ENCODE measurements around the gene DNAJB13. TPM values are rescaled to one million over a fixed set of nuclear protein-coding genes. Genes with fewer than 3 reads are reported as not detected.
"Not testable (repeated sequence)": the region's sequence is repeated elsewhere in the genome, so short reads cannot be mapped to it uniquely, and the experiment has no call there.

The DNAJB13 gene
- polyA plus RNA-seq, 1 donor: 3.7 TPM

GRCh38 chr11:73976451-73977151 lies 25.8 kb downstream of the DNAJB13 start:
- DNase-seq: no peak

DNA sequence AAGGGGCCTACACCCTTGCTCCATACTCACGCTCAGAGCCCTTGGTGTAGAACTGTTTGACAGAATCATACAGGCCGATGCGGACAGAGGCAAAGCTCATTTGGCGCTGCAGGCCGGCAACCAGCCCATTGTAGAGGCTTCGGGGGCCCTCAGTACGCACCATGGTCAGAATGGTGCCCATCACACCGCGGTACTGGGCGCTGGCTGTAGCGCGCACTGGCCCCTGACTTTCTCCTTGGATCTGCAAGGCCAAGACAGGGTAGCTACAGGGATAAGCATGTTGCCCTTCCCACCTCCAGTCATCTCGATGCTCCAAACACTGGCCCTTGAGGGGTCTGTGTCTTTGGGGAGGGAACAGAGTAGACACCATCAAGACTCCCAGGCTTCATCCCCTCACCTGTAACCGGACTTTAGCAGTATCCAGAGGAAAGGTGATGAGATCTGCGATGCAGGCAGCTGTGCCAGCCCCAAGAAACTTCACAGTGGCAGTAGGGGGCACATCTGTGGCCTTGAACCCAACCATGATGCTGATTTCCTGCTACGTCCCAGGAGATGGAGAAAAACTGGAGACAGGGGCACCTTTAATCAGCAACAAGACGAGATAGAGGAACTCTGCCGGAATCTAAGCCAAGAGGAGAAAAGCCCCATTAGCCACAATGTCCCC lies 27.2 kb downstream of the DNAJB13 start:
- no peak for DNase-seq

GRCh38 chr11:73978576-73979086 lies 27.8 kb downstream of the DNAJB13 start:
- DNase-seq: no peak

GRCh38 chr11:73980001-73980961 lies 29.5 kb downstream of the DNAJB13 start:
- DNase-seq: peak; percentile 54

DNA sequence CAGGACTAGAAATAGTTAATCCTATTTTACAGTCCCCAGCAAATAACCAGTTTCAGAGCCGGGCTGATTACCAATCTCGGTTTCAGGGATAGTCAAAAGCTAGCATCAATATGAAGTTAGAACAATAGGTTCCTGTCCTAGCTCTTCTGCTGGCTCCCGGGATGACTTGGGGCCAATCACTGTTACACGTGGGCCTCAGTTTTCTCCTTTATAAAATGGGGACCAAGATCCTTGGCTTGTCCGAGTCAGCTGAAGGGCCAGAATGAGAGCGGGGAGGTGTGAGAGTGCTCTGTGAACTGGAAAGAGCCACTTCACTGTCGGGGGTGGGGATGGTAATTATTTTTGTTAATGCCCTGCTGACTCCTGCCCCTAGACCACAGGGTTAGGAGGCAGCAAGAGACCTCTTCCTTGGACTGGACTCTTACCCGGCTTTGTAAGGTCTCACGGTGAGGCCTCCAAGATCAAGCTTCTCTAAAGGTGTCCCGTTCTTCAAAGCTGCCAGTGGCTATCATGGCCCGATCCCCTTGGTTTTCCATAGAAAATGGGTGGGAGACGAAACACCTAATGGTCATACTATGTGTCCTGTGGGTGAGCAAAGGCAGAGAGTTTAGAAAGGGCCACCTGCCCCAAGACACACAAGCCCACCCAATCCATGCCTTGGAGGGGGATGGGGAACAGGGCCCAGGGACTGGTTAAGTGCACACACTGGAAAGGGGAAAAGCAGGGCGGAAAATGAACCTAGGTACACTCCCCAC lies 30.4 kb downstream of the DNAJB13 start:
- DNase-seq: no peak

DNA sequence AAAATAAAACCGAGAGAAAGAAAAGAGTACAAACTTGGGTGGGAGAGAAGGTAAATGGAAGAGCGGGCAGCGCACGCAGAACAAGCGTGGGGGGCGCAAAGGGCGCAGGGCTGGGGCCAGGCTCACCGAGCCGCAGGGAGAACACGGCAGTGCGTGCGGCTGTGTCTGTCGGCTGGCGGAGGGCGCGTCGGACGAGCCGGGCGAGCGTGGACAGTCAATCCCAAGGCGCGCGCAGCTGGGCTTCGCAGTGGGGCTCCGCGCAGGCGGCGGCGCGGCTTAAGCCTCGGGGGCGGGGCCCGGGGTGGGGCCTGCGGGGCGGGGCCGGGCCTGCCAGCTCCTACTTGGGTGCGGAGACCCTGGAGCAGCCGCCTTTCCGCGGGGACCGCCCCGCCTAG lies 31.8 kb downstream of the DNAJB13 start, which contains the start of gene UCP2:
Gene UCP2, minus strand, starts transcription at position 249 of the 395 bp plus-strand sequence. CDS start 4,465 bp downstream, outside the sequence.
- DNase-seq: peak; percentile 72

- DNase-seq: peak; percentile 85
These were observed 32.3 kb downstream of the DNAJB13 start for GRCh38 chr11:73982990-73983740.

- no peak for DNase-seq
These were observed 33.1 kb downstream of the DNAJB13 start for GRCh38 chr11:73983741-73984538.

- DNase-seq: not testable (repeated sequence)
These were observed 34.8 kb downstream of the DNAJB13 start for GRCh38 chr11:73985661-73986060.

DNA sequence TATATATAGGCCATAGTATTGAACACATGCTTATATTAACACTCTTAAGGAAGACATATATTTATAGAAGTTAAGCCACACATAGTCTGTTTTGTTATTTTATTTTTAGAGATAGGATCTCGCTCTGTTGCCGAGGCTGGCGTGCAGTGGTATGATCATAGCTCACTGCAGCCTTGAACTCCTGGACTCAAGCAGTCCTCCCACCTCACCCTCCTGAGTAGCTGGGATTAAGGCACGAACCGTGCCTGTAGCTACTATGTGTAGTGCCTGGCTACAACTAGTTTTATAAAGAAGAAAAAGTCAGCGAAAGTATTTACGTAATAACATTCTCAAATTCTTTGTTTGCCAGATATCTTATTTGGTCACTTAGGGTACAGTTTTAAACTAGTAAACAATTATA lies 37.4 kb downstream of the DNAJB13 start:
- DNase-seq: no peak

DNA sequence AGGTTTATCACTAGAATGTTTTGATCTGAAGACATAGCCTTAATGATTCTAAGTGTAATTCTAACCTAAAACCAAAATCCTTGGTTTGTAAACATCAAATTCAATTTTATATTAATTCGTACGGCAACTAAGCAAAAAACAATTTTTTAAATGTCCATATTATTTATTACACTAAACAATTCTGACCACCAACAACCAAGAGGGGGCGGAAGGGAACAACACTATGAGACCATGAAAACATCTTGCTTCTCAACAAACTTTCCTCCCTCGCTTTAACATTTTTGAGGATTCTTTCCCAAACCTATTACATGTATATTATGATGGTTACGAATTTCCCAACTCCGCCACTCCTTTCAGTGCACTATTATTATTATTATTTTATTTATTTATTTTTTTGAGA lies 38.3 kb downstream of the DNAJB13 start:
- DNase-seq: no peak

DNA sequence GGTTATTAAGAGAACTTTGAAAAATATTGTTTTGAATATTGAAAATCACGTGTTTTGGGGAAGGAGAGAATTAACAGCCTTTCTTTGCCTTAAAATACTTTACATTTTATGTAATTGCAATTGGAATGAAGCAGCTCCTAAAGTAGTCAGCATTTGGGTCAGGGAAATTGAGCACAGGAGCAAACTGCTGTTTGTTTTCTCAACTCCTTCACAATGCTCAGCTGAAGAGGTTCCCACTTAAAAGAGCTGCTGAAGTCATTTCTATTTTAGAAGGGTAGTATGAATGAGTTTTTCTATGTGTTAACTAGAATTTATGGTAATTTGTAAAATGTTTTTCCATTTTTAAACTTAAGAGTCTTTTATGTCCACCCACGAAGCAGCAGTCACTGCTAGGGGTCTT lies 39.9 kb downstream of the DNAJB13 start:
- DNase-seq: no peak

DNA sequence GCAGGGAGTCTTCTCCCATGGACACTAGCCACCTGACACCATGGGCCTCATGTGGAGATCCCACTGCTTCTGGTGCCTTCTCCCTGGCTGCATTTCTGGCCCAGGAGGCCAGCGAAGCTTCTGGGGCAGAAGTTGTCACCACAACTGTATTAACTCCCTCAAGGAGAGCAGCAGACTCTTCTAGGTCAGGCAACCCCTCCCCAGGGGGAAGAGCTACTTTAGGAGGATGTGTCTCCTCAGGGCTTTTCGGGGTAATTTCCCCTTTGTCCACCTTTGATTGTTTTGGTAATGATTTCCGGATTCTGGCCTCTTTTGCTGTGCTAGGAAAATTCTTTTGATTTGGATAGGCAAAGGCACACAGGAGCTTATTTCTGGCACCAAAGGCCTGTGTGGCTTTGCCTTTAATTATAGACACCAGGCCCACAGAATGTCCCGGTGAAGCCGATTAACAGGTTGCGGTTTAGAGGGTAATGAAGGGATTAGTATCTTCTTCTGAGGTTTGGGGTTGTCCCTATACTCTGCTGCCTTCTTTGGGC lies 40.7 kb downstream of the DNAJB13 start:
- DNase-seq: no peak

DNA sequence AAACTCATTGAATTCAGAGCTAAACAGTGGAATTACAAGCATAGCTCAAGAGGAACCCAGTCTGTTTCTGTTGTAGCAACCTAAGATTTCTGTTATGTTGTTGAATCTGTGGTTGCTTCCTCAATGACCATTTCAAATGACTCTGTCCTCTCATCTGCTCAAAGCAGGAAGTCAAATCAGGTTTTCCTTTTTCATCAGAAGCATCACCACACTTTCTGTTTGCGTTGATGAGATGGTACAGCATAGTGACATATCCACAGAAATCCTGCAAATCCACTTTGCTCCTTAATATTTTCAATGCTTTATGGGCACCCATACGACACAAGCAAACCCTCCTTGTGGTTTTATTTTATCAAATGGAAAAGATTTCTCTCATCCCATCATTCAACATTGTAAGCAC lies 44.4 kb downstream of the DNAJB13 start:
- DNase-seq: no peak

- no peak for DNase-seq
These were observed 44.9 kb downstream of the DNAJB13 start for GRCh38 chr11:73995731-73996130.

DNA sequence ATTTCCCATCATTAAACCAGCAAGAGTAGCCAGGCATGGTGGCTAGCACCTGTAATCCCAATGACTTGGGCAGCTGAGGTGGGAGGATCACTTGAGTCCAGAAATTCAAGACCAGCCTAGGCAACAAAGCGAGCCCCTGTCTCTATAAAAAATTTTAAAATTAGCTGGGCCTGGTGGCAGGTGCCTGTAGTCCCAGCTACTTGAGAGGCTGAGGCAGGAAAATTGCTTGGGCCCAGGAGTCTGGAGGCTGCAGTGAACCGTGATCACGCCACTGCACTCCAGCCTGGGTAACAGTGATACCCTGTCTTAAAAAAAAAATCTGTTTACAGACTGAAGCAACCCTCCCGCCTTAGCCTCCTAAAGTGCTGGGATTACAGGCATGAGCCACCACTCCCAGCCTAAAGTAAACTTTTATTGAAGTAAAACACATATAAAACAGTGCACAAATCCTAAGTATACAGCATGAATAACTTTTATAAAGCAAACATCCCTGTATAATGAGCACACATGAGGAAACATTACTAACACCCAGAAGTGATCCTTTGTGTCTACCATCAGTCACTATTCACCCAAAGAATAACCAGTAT lies 45.4 kb downstream of the DNAJB13 start:
- DNase-seq: no peak

GRCh38 chr11:73997120-73997770 lies 46.4 kb downstream of the DNAJB13 start:
- no peak for DNase-seq

- DNase-seq: no peak
These were observed 48.2 kb downstream of the DNAJB13 start for GRCh38 chr11:73998846-73999575.

All from left kidney (tissue), 2 donors.